NB4 (cell line): Measurements from ENCODE around the gene NPHP4.

ENCODE experiments used
- DNase-seq: peaks from one replicate; pipeline ENCODE4 v3.0.0; 2010; ENCODE audit warnings: low read depth
- H3K4me3 ChIP-seq: one replicate; pipeline ENCODE4 v1.5.1; 2011; ENCODE audit warnings: mild to moderate bottlenecking, low read depth, low read length, moderate library complexity
- CTCF ChIP-seq: IDR thresholded peaks from one replicate; pipeline ENCODE4 v1.5.1; 2012; ENCODE audit warnings: low read depth, low read length
- MYC ChIP-seq: IDR thresholded peaks from 2 replicates; pipeline ENCODE4 v1.6.1; 2011; ENCODE audit warnings: low read depth, low read length
- POLR2A ChIP-seq: IDR thresholded peaks from 2 replicates; pipeline ENCODE4 v1.6.1; 2011; ENCODE audit warnings: mild to moderate bottlenecking; ENCODE audit not compliant: insufficient read length; ENCODE audit errors: extremely low read depth
- TF ChIP-seq, protein P1 (sequence below): IDR thresholded peaks from 2 replicates; pipeline ENCODE4 v1.6.1; 2011; ENCODE audit warnings: low read depth, low read length

NPHP4 gene

GRCh38 chr1:5907386-5907785 lies 84.8 kb downstream of the NPHP4 start:
- H3K4me3 ChIP-seq = no peak overlapping the region
- no peak for DNase-seq
- no peak for TF ChIP-seq POLR2A

DNA sequence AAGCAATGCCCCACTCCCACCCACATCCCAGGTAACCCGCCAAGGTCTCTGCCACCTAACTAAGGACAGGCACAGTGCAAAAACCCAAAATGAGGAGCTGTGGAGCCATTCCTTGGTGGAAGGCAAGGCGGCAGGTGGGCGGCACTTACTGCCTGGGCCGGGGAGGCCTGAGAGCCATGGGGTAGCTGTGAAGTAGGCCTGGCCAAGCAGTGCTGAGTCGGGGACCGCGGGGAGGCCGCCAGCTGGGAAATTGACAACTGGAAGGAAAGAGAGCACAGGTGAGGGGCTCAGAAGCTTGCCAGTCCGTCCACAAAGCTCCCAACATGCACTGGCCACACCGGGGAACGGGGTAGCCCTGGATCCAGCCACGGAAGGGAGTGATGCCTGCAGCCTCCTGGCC lies 85.3 kb downstream of the NPHP4 start:
- DNase-seq = no peak
- TF ChIP-seq MYC = no peak
- no peak for TF ChIP-seq CTCF
- TF ChIP-seq, protein P1, sequence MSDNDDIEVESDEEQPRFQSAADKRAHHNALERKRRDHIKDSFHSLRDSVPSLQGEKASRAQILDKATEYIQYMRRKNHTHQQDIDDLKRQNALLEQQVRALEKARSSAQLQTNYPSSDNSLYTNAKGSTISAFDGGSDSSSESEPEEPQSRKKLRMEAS = no peak
- TF ChIP-seq POLR2A = no peak
- H3K4me3 ChIP-seq = no peak overlapping the region

- no peak for DNase-seq
- TF ChIP-seq POLR2A (no peak), MYC (no peak), CTCF (no peak)
- TF ChIP-seq, protein P1 = no peak
These were observed 86.1 kb downstream of the NPHP4 start for GRCh38 chr1:5906116-5906515.

DNA sequence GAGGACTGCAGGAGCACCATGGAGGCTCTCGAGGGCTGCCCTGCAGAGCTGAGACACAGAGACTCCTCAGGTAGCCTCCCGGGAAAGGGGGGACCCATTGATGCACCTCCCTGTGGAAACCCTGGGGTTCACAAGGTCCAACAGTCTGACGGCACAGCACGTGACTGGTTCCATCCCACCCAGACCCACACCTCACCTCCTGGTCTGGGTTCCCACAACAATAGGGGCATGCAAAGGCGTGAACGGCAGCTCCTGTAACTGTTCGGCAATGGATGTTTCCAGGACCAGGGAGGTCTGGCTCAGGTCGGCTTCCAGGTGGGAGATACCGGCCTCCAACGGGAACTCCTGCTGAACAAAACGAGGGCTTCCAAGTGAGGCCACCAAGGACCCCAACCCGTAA lies 86.8 kb downstream of the NPHP4 start:
- TF ChIP-seq CTCF (no peak), POLR2A (no peak), MYC (no peak)
- TF ChIP-seq, protein P1 = no peak

More at GRCh38 chr1:5906116-5906515, 86.1 kb downstream of the NPHP4 start:
- H3K4me3 ChIP-seq = no peak overlapping the region

DNA sequence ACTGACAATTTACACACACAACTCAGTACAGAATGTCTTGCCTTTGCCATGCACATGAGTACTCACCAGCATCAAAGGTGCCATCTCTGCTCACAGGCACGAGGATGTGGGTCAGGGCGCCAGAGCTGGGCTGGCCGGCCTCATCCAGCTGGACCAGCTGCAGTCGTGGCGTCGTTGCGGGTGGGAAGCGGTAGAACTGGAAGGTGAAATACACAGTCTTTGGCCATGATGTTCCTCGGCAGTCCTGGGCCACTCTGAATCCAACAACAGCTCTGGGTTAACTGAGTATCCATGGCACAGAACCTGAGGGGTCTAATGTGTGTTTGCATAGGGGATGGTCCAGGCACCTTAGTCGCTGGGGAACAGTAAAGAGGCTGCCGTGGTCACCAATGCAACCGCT lies 87.7 kb downstream of the NPHP4 start:
- TF ChIP-seq POLR2A = no peak
- no peak for TF ChIP-seq MYC
- TF ChIP-seq, protein P1 = no peak
- no peak for TF ChIP-seq CTCF
- DNase-seq = no peak
- H3K4me3 ChIP-seq = no peak overlapping the region

More for the DNA sequence above, 86.8 kb downstream of the NPHP4 start:
- no peak for DNase-seq
- no peak overlapping the region for H3K4me3 ChIP-seq

DNA sequence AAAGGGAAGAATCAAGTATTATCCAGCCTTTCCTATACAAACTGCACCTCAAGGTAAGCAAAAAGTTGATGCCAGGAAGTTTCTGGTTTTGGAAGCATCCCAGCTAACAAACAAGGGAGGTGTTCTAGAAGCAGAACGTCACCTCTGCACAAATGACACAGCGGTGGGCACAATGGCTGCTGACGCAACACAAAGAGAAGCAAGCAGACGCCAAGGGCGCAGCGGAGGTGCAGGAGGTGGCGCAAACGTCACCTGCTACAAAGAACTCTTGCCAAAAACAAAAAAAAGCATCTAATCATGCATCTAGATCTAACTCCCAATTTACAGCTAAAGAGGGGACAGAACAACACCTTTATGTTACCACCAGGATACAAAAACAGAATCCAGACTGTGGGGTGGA lies 88.5 kb downstream of the NPHP4 start:
- TF ChIP-seq, protein P1 = no peak
- no peak for TF ChIP-seq MYC
- DNase-seq = no peak
- H3K4me3 ChIP-seq = no peak overlapping the region

DNA sequence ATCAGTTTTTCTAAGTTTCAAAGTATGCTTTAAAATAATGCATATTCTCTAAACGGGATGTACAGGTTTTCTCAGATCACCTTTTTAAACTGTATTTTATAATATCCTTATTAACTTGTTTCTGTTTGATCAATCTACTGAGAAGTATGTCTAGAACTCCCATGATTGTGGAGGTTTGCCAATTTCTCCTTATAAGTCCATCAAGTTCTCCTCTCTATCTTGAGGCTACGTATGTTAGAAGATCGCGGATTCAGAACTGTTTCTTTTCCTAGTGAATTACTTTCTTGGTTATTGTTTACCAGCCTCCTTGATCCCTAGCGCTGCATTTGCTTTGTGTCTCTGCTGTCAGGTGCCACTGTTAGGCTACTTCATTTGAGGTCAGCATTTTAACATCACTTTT lies 89.2 kb downstream of the NPHP4 start:
- TF ChIP-seq CTCF (no peak), POLR2A (no peak), MYC (no peak)
- TF ChIP-seq, protein P1 = no peak
- no peak for DNase-seq
- H3K4me3 ChIP-seq = no peak overlapping the region
